H1 (cell line): ENCODE measurements around the gene STK16. TPM values are rescaled to one million over a fixed set of nuclear protein-coding genes. Genes with fewer than 3 reads are reported as not detected.

Experiments used
- CEBPB ChIP-seq: IDR thresholded peaks from 2 replicates; pipeline ENCODE4 v1.6.1; 2012; ENCODE audit warnings: low read depth, low read length
- EZH2 ChIP-seq: fragments of 200-600 bp; sonication (generic); IDR thresholded peaks from 2 replicates; pipeline ENCODE4 v1.7.1; 2012; ENCODE audit warnings: low read depth, mild to moderate bottlenecking, moderate library complexity, low read length, inconsistent platforms; ENCODE audit not compliant: severe bottlenecking
- POLR2AphosphoS5 ChIP-seq: IDR thresholded peaks from 2 replicates; pipeline ENCODE4 v1.6.1; 2011; ENCODE audit warnings: low read depth, low read length
- SUZ12 ChIP-seq: fragments of 200-600 bp; sonication (generic); IDR thresholded peaks from 2 replicates; pipeline ENCODE4 v1.6.1; 2012; ENCODE audit warnings: mild to moderate bottlenecking, inconsistent platforms, low read length, moderate library complexity, mixed read lengths
- TAF1 ChIP-seq: IDR thresholded peaks from 2 replicates; pipeline ENCODE4 v1.6.1; 2011; ENCODE audit warnings: mild to moderate bottlenecking, low read depth, low read length
- polyA plus RNA-seq, 7 experiments: library from polyadenylated mRNA; depleted of rRNA in 3 of 7; stranded (reverse) in 5 of 7; unstranded in 2 of 7; fragments of >200 nt in 5 of 7; fragments of 200-250 nt in 2 of 7; gene quantifications; 1 replicate in 5 of 7; 2 replicates in 1 of 7; 4 replicates in 1 of 7; pipeline versions ENCODE4 v1.2.1 to v1.2.3, GENCODE V29; 2011 to 2013; ENCODE audit warnings: missing spikeins in 2 of 7, mixed read lengths in 2 of 7
- total RNA-seq: library from RNA; stranded (reverse); fragmentation: NEBNext Ultra II Directional; extraction: Animal tissue kit (Norgen Biotek cat#: 25700); gene quantifications from 2 replicates; pipeline ENCODE4 v1.2.1, GENCODE V29; 2021

Gene STK16
- total and polyA plus RNA-seq, 2 of the 8 experiments (the other 6 are each of a cell fraction or from before 2014, with no cell fraction given): 21.3 to 51.4 TPM

DNA sequence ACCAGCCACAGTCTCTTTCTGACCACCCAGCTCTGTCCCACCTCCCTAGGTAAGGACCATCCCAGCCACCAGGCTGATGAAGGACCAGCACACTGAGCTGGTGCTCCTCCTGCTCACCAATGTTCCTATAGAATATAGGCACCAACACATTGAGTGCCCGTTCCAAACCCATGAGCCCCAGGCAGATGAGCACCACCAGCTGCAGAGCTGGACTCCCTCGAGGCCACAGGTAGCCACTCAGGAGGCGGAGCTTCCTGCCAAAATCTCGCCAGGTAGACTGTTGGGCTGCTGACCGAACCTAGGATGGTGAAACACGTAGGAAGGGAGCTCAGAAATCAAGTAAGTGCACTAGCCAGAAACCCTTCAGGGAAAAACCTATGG is 28.8 kb upstream of the STK16 start (continued):
- TF ChIP-seq TAF1: no peak
- no peak for TF ChIP-seq SUZ12
- TF ChIP-seq EZH2: no peak
- TF ChIP-seq CEBPB: no peak
- no peak for TF ChIP-seq POLR2AphosphoS5
